CD8-positive, alpha-beta memory T cell (primary cell): ENCODE data around the gene EXOSC6. TPM values are rescaled to one million over a fixed set of nuclear protein-coding genes. Genes with fewer than 3 reads are reported as not detected.
"Not testable (repeated sequence)": the region's sequence is repeated elsewhere in the genome, so short reads cannot be mapped to it uniquely, and the experiment has no call there.

Experiments used
- CTCF ChIA-PET: fragments of 350-600 bp; sonication (Branson Sonifier 250); formaldehyde crosslinking; loops from one replicate; lab custom pipeline; 2021; ENCODE audit warnings: antibody characterized with exemption; lab: Charles Lee
- POLR2A ChIA-PET: fragments of 350-600 bp; sonication (Branson Sonifier 250); formaldehyde crosslinking; loops from one replicate; lab custom pipeline; 2021; ENCODE audit warnings: antibody characterized with exemption; lab: Charles Lee
- DNase-seq, 5 donors: peaks; one replicate each; pipeline versions ENCODE4 v3.0.0 to v3.0.0-alpha.2; 2020 to 2022; ENCODE audit warnings: mixed read lengths in 1 of 5
- H3K27ac ChIP-seq: one replicate; pipeline ENCODE4 v1.7.0; 2013; ENCODE audit warnings: low read depth, mild to moderate bottlenecking, low read length, moderate library complexity
- H3K27me3 ChIP-seq: 2 replicates; pipeline ENCODE4 v1.7.0; 2013; ENCODE audit warnings: low read length, mild to moderate bottlenecking; ENCODE audit not compliant: insufficient read depth, poor library complexity, severe bottlenecking
- H3K36me3 ChIP-seq: 2 replicates; pipeline ENCODE4 v1.7.0; 2013; ENCODE audit warnings: mild to moderate bottlenecking, low read length, moderate library complexity; ENCODE audit not compliant: insufficient read depth
- H3K4me1 ChIP-seq: 2 replicates; pipeline ENCODE4 v1.7.0; 2013; ENCODE audit warnings: mild to moderate bottlenecking, low read length, moderate library complexity; ENCODE audit not compliant: insufficient read depth
- H3K4me3 ChIP-seq: 2 replicates; pipeline ENCODE4 v1.7.0; 2013; ENCODE audit warnings: mild to moderate bottlenecking, low read length
- H3K9me3 ChIP-seq: 2 replicates; pipeline ENCODE4 v1.7.0; 2013; ENCODE audit warnings: mild to moderate bottlenecking, low read length
- H3K27ac Mint-ChIP-seq, 8 donors: one replicate each; pipeline ENCODE4 v1.8.0; 2020 to 2021; ENCODE audit warnings: mixed read lengths in 8 of 8, mild to moderate bottlenecking in 6 of 8, inconsistent platforms in 3 of 8, moderate library complexity in 3 of 8
- H3K27me3 Mint-ChIP-seq, 2 donors: one replicate each; pipeline ENCODE4 v1.8.0; 2020 to 2021; ENCODE audit warnings: mixed read lengths in 2 of 2, mild to moderate bottlenecking in 1 of 2, moderate library complexity in 1 of 2
- H3K36me3 Mint-ChIP-seq, 3 donors: one replicate each; pipeline ENCODE4 v1.8.0; 2020 to 2021; ENCODE audit warnings: mixed read lengths in 3 of 3, inconsistent platforms in 1 of 3, mild to moderate bottlenecking in 1 of 3
- H3K4me1 Mint-ChIP-seq, 3 donors: one replicate each; pipeline ENCODE4 v1.8.0; 2020 to 2021; ENCODE audit warnings: mixed read lengths in 3 of 3, inconsistent platforms in 1 of 3, mild to moderate bottlenecking in 1 of 3
- H3K4me3 Mint-ChIP-seq, 7 donors: one replicate each; pipeline ENCODE4 v1.8.0; 2020 to 2021; ENCODE audit warnings: mixed read lengths in 7 of 7, mild to moderate bottlenecking in 6 of 7, moderate library complexity in 4 of 7, inconsistent platforms in 2 of 7
- H3K9me3 Mint-ChIP-seq, 5 donors: one replicate each; pipeline ENCODE4 v1.8.0; 2020 to 2022; ENCODE audit warnings: mixed read lengths in 5 of 5, mild to moderate bottlenecking in 3 of 5, moderate library complexity in 2 of 5, inconsistent platforms in 1 of 5
- polyA plus RNA-seq: library from polyadenylated mRNA; unstranded; fragments of 300-500 nt; fragmentation: Illumina TruSeq; gene quantifications from one replicate; pipeline ENCODE4 v1.2.3, GENCODE V29; 2021
- total RNA-seq, 2 experiments: library from RNA; stranded (reverse); gene quantifications; one replicate each; pipeline ENCODE4 v1.2.3, GENCODE V29; 2021

The EXOSC6 gene
- total and polyA plus RNA-seq, 3 experiments from 2014 or later, result 14.3 to 44.5 (median 43.1) TPM

DNA sequence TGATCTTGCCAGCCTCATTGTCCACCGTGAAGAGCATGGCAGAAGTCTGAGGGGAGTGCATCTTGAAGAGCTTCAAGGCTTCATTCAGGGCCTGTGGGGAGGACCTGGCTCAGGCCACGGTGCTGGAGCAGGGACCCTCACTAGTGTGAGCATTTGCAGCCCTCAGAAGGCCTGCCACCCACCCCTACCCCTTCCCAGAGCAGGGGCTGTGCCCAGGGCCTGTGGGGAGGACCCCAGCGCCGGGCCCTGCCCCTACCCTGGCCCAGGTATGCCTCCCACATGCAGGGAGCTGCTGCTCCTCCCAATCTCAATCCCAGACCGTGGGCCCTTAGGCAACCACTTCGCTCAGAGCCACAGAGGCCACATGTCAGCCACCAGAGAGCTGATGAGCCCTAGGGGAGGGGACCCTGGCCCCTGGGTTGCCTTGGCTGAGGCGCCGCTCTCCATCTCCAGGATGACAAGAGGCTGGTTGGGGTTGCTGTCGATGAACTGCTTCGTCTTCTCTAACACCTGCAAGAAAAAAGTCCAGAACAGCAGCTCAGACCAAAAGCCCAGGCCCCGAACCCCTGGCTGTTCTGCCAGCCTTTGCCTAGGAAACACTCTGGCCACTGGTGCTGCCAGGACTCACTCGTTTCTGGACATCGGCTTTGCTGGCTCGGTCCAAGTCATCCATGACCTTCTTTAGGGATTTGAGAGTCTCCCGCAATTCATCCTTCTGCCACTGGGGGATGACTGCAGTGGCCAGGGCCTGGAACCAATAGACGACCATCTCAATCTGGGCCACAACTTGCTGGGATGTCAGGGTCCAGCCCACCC is 1.8 kb upstream of the EXOSC6 start:
- no peak overlapping the region for H3K4me3 ChIP-seq
- DNase-seq, result peak in 4 of 5 donors; percentile 7 to 56 (median 13)
- H3K36me3 ChIP-seq, result peaks cover 34% of the 10 kb centered on the region
- Mint-ChIP-seq H3K27me3 (no peaks in the 10 kb centered on the region), H3K27ac (peak overlapping the region in 7 of 8 donors; percentile 23 to 83 (median 46)), H3K36me3 (peaks cover 2 to 66% (median 9%) of the 10 kb centered on the region in 3 donors), H3K9me3 (no peaks in the 10 kb centered on the region), H3K4me3 (peak overlapping the region in 2 of 7 donors; percentile 40 to 41), H3K4me1 (peaks cover 15 to 23% (median 19%) of the 10 kb centered on the region in 3 donors)
- H3K9me3 ChIP-seq, result no peaks in the 10 kb centered on the region
- H3K27ac ChIP-seq, result no peak overlapping the region
- ChIA-PET CTCF (interaction anchor here (0.9 to 2.5 kb wide), 3 partner anchors 10 to 36 kb away, joined by 3 to 15 read pairs (median 6); partner anchors contain the start of gene AARS1), POLR2A (interaction anchor here (1.0 kb wide), 1 partner anchor 36 kb away, joined by 4 read pairs; the partner anchor contains the start of gene AARS1)
- H3K27me3 ChIP-seq, result no peaks in the 10 kb centered on the region
- H3K4me1 ChIP-seq, result peaks cover 19% of the 10 kb centered on the region

DNA sequence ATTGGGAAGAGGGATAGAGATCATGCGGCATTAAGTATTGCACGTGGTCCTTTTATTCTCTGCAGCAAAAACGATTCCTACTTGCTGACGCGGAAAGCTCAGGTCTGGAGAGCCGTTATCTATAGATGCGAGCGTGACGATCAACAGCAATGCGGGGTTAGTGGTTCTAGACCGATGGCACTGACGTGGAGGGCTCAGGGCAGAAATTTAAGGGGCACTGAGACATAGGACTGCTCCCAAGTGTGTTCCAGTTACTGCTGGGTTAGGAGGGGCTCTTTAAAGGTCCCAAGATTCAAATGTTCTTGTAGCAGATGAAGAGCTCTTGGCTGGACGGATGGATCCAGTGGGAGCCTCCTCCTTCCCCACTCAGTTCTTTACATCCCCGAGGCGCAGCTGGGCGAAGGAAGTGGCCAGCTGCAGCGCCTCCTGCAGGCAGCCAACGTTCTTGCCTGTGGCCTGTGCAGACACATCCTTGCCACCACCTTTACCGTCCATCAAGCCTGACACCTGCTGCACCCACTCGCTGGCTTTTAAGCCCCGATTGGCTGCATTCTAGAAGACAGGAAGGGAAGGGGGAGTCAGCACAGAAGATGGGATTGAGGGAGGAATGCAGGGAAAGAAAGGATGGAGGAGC is 732 bp upstream of the EXOSC6 start:
- Histone ChIP-seq H3K27ac (no peak overlapping the region), H3K4me1 (peaks cover 19% of the 10 kb centered on the region), H3K9me3 (no peaks in the 10 kb centered on the region), H3K36me3 (peaks cover 24% of the 10 kb centered on the region), H3K4me3 (no peak overlapping the region), H3K27me3 (no peaks in the 10 kb centered on the region)
- H3K9me3 Mint-ChIP-seq, result no peaks in the 10 kb centered on the region
- peak in 1 of 5 donors; percentile 48 for DNase-seq
- H3K36me3 Mint-ChIP-seq, result peaks cover 0 to 59% (median 3%) of the 10 kb centered on the region in 3 donors
- ChIA-PET POLR2A (interaction anchor here (0.5 to 2.1 kb wide), 6 partner anchors 30 to 271 kb away, joined by 3 to 12 read pairs (median 4); partner anchors contain the start of genes AARS1, COG4, DDX19A and DDX19B), CTCF (interaction anchor here (0.7 to 2.5 kb wide), 10 partner anchors 10 to 95 kb away, joined by 3 to 15 read pairs (median 4); partner anchors contain the start of genes AARS1, DDX19A and DDX19B)
- H3K4me1 Mint-ChIP-seq, result peaks cover 22 to 32% (median 26%) of the 10 kb centered on the region in 3 donors
- H3K27ac Mint-ChIP-seq, result peak overlapping the region in 7 of 8 donors; percentile 17 to 94 (median 90)
- H3K27me3 Mint-ChIP-seq, result no peaks in the 10 kb centered on the region
- H3K4me3 Mint-ChIP-seq, result peak overlapping the region in 5 of 7 donors; percentile 11 to 97 (median 87)

DNA sequence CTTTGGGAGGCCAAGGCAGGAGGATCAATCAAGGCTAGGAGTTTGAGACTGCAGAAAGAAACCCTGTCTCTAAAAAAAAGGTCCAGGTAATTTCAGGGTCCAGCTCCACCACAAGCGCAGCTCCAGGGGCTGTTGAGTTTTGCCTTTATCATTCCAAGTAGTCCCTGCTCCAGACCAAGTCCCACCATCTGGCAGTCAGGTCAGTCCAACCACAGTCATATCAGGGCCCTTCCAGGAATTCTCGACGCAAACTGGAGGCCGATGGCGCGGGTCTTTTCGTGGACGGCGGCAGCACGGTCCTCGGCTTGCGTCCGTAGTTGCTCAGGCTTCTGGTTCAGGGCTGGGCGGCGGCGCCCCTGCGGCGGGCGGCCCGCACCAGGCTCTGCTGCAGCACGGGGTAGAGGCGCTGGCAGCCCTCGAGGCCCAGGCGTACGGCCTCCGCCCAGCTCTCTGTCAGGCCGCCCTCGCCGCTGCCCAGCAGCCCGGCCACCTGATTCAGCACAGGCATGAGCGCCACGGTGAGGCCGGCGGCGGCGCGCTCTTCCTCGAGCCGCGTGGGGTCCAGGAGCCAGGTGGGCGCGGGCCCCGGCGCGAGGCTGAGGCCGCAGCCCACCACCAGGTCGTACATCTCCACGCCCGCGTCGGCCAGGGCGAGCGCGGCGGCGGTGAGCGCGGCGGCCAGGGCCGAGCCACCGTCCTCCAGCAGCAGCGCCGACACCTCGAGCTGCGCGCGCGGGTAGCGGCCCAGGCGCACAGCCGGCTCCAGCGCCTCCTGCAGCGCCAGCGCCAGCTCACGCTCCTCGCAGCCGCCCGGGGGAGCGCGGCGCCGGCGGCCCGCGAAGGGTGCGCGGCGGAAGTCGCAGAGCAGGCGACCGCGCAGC is 752 bp downstream of the EXOSC6 start:
- Histone ChIP-seq H3K36me3 (peaks cover 18% of the 10 kb centered on the region), H3K4me3 (peak overlapping the region; percentile 66), H3K4me1 (peaks cover 19% of the 10 kb centered on the region), H3K27me3 (no peaks in the 10 kb centered on the region), H3K9me3 (no peaks in the 10 kb centered on the region), H3K27ac (peak overlapping the region; percentile 60)
- DNase-seq, result peak in 1 of 5 donors; percentile 31
- peaks cover 24 to 39% (median 36%) of the 10 kb centered on the region in 3 donors for H3K4me1 Mint-ChIP-seq
- no peaks in the 10 kb centered on the region for H3K9me3 Mint-ChIP-seq
- ChIA-PET CTCF (interaction anchor here (0.8 to 2.5 kb wide), 8 partner anchors 9 to 47 kb away, joined by 3 to 15 read pairs (median 4); partner anchors contain the start of gene AARS1), POLR2A (interaction anchor here (0.5 to 2.1 kb wide), 3 partner anchors 38 to 109 kb away, joined by 3 to 12 read pairs (median 4); partner anchors contain the start of genes AARS1 and DDX19B)
- no peaks in the 10 kb centered on the region for H3K27me3 Mint-ChIP-seq
- H3K36me3 Mint-ChIP-seq, result peaks cover 0 to 48% (median under 1%) of the 10 kb centered on the region in 3 donors
- H3K4me3 Mint-ChIP-seq, result peak overlapping the region; percentile 75 to 84 (median 82)
- H3K27ac Mint-ChIP-seq, result peak overlapping the region in 7 of 8 donors; percentile 72 to 95 (median 80)

DNA sequence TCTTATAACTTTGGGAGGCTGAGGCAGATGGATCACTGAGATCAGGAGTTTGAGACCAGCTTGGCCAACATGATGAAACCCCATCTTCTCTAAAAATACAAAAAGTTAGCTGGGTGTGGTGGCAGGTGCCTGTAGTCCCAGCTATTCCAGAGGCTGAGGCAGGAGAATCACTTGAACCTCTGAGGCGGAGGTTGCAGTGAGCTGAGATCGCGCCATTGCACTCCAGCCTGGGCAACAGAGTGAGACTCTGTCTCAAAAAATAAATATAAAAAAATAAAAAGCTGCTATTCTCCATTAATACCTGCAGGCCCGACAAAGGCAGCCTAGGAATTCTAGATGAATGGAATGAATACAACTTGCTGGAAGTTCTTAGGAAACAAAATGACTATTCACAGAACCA is 2.0 kb downstream of the EXOSC6 start:
- Mint-ChIP-seq H3K27ac (peak overlapping the region in 7 of 8 donors; percentile 25 to 95 (median 71)), H3K36me3 (peaks cover 0 to 37% (median 0%) of the 10 kb centered on the region in 3 donors), H3K4me3 (peak overlapping the region; percentile 35 to 84 (median 55)), H3K4me1 (peaks cover 27 to 43% (median 40%) of the 10 kb centered on the region in 3 donors)
- H3K4me3 ChIP-seq, H3K9me3 ChIP-seq, DNase-seq, POLR2A ChIA-PET, H3K9me3 Mint-ChIP-seq, CTCF ChIA-PET, H3K27me3 Mint-ChIP-seq, H3K27ac ChIP-seq, H3K27me3 ChIP-seq: not testable (repeated sequence)
- Histone ChIP-seq H3K4me1 (peaks cover 19% of the 10 kb centered on the region), H3K36me3 (peaks cover 11% of the 10 kb centered on the region)

- H3K4me3 ChIP-seq, DNase-seq, POLR2A ChIA-PET, H3K4me1 ChIP-seq, H3K27ac ChIP-seq, H3K27me3 Mint-ChIP-seq, H3K27me3 ChIP-seq, H3K9me3 ChIP-seq, H3K4me3 Mint-ChIP-seq, H3K9me3 Mint-ChIP-seq, CTCF ChIA-PET, H3K36me3 ChIP-seq, H3K4me1 Mint-ChIP-seq: not testable (repeated sequence)
- peaks cover 3 to 43% (median 4%) of the 10 kb centered on the region in 3 donors for H3K36me3 Mint-ChIP-seq
- H3K27ac Mint-ChIP-seq, result peak overlapping the region in 2 of 8 donors; percentile 15 to 23
Observed at GRCh38 chr16:70238773-70239172, 13.0 kb downstream of the EXOSC6 start.

DNA sequence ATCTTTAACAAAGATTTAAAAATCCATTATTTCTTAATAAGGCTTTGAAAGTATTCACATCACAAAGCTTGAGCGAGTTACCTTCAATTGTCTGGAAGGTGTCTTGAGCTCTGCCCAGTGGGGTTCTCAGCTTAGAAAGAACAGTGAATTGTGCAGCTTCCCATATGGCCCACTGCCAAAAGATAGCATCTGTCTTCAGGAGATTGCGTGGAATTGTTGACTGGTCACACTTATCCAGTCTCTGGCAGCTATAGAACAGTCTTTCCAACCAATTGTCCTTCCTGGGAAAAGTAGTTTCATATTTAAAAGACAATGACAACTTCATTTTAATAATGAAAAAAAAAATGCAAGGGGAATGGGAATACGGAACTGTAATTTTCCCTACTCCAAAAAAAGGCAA is 19.9 kb downstream of the EXOSC6 start:
- H3K9me3 Mint-ChIP-seq, H3K4me1 ChIP-seq, H3K4me3 Mint-ChIP-seq, H3K9me3 ChIP-seq, H3K27me3 Mint-ChIP-seq, H3K4me3 ChIP-seq, CTCF ChIA-PET, H3K27ac Mint-ChIP-seq, H3K27ac ChIP-seq, H3K4me1 Mint-ChIP-seq, DNase-seq, H3K36me3 ChIP-seq, POLR2A ChIA-PET, H3K27me3 ChIP-seq: not testable (repeated sequence)
- H3K36me3 Mint-ChIP-seq, result peaks cover 0 to 55% (median 1%) of the 10 kb centered on the region in 3 donors

DNA sequence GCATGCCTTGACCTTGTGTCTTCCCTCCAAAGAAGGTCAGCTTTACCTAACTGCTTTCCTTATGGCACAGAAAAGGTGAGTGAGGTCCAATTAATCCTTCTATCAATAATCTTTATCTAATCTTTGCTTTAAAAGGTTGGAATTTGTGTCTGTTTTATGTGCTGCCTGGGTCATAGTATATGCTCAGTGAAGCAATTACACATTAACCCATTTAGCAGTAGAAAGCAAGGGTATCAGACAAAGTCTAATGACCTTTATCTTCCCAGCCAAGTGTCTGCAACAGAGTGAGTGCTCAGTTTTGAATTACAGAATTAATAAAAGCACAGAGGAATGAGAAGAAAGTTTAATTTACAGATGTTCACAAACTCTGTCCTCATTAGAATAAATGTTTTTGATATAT is 25.7 kb downstream of the EXOSC6 start:
- H3K4me1 Mint-ChIP-seq, POLR2A ChIA-PET, H3K9me3 ChIP-seq: not testable (repeated sequence)

More for the DNA sequence above, 25.7 kb downstream of the EXOSC6 start:
- H3K27me3 ChIP-seq, H3K4me1 ChIP-seq, H3K4me3 ChIP-seq, CTCF ChIA-PET, H3K4me3 Mint-ChIP-seq, DNase-seq, H3K36me3 ChIP-seq, H3K9me3 Mint-ChIP-seq, H3K27ac ChIP-seq, H3K27me3 Mint-ChIP-seq: not testable (repeated sequence)
- peaks cover 0 to 59% (median 6%) of the 10 kb centered on the region in 3 donors for H3K36me3 Mint-ChIP-seq
- H3K27ac Mint-ChIP-seq, result peak overlapping the region in 1 of 8 donors; percentile 9
